Skin of body (tissue), 2 donors: ENCODE results near the gene AP5S1. TPM values are rescaled to one million over a fixed set of nuclear protein-coding genes. Genes with fewer than 3 reads are reported as not detected.

ENCODE experiments used
- DNase-seq: peaks from one replicate; lab custom pipeline; 2025; lab: John Stamatoyannopoulos, UW
- total RNA-seq: library from RNA; depleted of rRNA; stranded (reverse); fragments of >200 nt; gene quantifications from one replicate; pipeline ENCODE4 v1.2.3, GENCODE V29; 2014

AP5S1 gene
- total RNA-seq, 1 donor from 2014 or later, result 5.8 TPM

DNA sequence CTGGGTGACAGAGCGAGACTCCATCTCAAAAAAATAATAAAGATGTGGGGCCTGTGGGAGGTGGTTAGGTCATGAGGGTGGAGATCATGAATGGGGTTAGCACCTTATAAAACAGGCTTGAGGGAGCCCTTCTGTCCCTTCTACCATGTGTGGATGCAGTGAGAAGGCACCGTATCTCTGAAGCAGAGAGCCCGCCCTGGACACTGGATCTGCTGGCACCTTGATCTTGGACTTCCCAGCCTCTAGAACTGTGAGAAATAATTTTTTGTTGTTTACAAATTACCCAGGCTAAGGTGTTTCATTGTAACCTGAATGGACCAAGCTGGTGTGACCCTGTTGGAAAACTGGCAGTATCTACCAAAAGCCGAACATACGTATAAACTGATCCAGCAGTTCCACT is 53.2 kb downstream of the AP5S1 start:
- no peak for DNase-seq

- no peak for DNase-seq
Measured at GRCh38 chr20:3874194-3874844, 54.0 kb downstream of the AP5S1 start.

- no peak for DNase-seq
Measured at GRCh38 chr20:3875378-3875974, 55.1 kb downstream of the AP5S1 start.

- DNase-seq, result no peak
Measured at GRCh38 chr20:3876000-3876399, 55.7 kb downstream of the AP5S1 start.

DNA sequence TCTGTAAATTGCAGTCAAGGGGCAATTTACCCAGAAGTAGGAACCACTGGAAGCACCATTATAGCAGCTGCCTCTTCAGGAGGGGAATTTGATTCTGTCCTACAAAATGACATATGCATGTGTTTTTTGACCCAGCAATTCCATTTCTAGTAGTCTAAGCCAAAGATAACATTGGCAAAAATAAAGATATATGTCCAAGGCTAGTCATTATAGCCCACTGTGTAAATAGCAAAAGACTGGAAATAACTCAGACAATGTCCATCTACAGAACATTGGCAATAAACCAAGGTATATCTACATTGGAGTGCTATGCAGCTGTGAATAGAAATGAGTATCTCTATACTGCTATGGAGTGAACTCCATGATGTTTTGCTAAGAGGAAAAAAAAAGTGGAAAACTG is 56.3 kb downstream of the AP5S1 start:
- no peak for DNase-seq

Other genes starting within 250 kb of the AP5S1 start
- gene GFRA4, start 157.1 kb upstream of the AP5S1 start, total RNA-seq, result not detected
- gene ADAM33, start 138.5 kb upstream of the AP5S1 start, total RNA-seq, result 53.2 TPM
- 3.5 TPM for gene SIGLEC1, start 107.9 kb upstream of the AP5S1 start, total RNA-seq
- gene HSPA12B, start 87.9 kb upstream of the AP5S1 start, total RNA-seq, result 14.0 TPM
- gene ADISSP, start 52.8 kb upstream of the AP5S1 start, total RNA-seq, result 14.4 TPM
- gene SPEF1, start 39.1 kb upstream of the AP5S1 start, total RNA-seq, result not detected
- gene CENPB, start 33.8 kb upstream of the AP5S1 start, total RNA-seq, result 30.9 TPM
- 22.4 TPM for gene CDC25B, start 24.2 kb upstream of the AP5S1 start, total RNA-seq
- gene MAVS, start 26.3 kb downstream of the AP5S1 start, total RNA-seq, result 13.5 TPM
- 39.8 TPM for gene PANK2, start 68.8 kb downstream of the AP5S1 start, total RNA-seq
- 12.3 TPM for gene RNF24, start 195.0 kb downstream of the AP5S1 start, total RNA-seq